ENCODE measurements around the gene TRIP13. TPM values are rescaled to one million over a fixed set of nuclear protein-coding genes. Genes with fewer than 3 reads are reported as not detected.

TRIP13 gene
- polyA plus RNA-seq, 3 donors = 0.24 to 1.2 TPM; not detected in 1

DNA sequence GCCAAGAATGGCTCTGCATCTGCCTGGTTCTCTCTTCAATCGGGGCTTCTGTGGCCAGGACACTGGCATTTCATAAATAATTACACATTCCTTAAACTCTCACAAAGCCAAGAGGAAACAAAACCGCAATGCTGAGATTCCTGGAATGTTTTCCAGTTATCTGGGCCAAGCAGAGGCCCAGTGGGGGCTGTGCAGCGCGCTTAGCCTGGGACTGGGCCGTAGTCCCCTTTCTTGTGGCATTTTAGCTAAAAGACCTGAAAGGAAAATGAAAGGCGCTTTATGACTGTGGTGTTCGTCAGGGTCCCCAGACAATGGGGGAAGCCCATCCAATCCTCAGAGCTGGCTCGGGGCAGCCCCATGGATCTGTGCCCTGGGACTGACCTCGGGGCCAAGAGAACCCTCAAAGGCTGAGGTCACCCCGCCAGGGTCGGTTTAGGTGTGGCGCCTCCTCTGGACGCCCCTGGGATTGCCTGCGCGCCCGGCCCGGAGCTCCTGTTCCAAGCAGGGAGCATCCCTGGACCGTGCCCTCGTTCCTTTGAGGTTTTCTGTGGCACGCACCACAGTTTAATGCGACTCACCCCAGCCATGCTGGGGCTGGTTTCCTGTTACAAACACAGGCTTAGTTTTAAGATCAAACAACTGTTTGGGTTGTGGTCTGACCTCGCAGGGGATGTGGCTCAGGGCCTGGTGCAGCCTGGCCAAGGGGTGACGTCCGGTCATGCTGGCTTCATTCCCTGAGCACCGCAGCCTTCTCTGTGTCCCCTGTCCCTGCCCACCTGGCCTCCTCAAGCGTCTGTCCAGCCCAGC lies 64.5 kb downstream of the TRIP13 start:
- Histone ChIP-seq H3K4me1 (ENCODE audit: control insufficient read depth in 1 of 2, insufficient read depth in 2 of 2, low read length in 2 of 2) (no peaks in the 10 kb centered on the region), H3K4me2 (replicated peaks; ENCODE audit: extremely low read depth, low read length, poor library complexity, severe bottlenecking) (no peak overlapping the region), H3K27ac (ENCODE audit: low read depth in 1 of 2, low read length in 2 of 2) (no peak overlapping the region), H3K36me3 (replicated peaks in 1 of 2; ENCODE audit: control insufficient read depth in 1 of 2, insufficient read depth in 2 of 2, low read length in 2 of 2) (no peaks in the 10 kb centered on the region), H3K9me3 (replicated peaks in 1 of 2; ENCODE audit: control insufficient read depth in 1 of 2, insufficient read depth in 1 of 2, low read length in 2 of 2) (peaks cover 0 to under 1% of the 10 kb centered on the region in 2 donors), H2AFZ (ENCODE audit: insufficient read depth, low read depth, low read length, poor library complexity, severe bottlenecking) (no peak overlapping the region), H3K27me3 (ENCODE audit: control insufficient read depth in 2 of 2, insufficient read depth in 2 of 2, low read length in 2 of 2) (peaks cover 0 to 9% of the 10 kb centered on the region in 2 donors), H4K20me1 (ENCODE audit: insufficient read depth, low read length) (no peaks in the 10 kb centered on the region), H3K79me2 (ENCODE audit: insufficient read depth, low read length) (no peaks in the 10 kb centered on the region), H3K9ac (ENCODE audit: insufficient read depth, low read length, poor library complexity, severe bottlenecking) (no peak overlapping the region), H3K4me3 (replicated peaks in 1 of 3; ENCODE audit: low read depth in 2 of 3, low read length in 3 of 3) (no peak overlapping the region)
- intact Hi-C loops (cut with micrococcal nuclease) = no loop called here
- peaks cover 8 to 25% (median 22%) of the 10 kb centered on the region in 3 donors for H3K27me3 Mint-ChIP-seq (ENCODE audit: low read depth in 3 of 3)
- WGBS (ENCODE audit: insufficient coverage) = 36% methylated on average over 23 of the region's 26 CpGs
- peaks cover 0 to 2% (median 0%) of the 10 kb centered on the region in 7 donors for H3K9me3 Mint-ChIP-seq
- H3K27ac Mint-ChIP-seq = no peak overlapping the region
- DNase-seq = no peak
- no peaks in the 10 kb centered on the region for H3K4me1 Mint-ChIP-seq
- H3K4me3 Mint-ChIP-seq = peak overlapping the region in 1 of 2 donors; percentile 39
- TF ChIP-seq, protein P1, sequence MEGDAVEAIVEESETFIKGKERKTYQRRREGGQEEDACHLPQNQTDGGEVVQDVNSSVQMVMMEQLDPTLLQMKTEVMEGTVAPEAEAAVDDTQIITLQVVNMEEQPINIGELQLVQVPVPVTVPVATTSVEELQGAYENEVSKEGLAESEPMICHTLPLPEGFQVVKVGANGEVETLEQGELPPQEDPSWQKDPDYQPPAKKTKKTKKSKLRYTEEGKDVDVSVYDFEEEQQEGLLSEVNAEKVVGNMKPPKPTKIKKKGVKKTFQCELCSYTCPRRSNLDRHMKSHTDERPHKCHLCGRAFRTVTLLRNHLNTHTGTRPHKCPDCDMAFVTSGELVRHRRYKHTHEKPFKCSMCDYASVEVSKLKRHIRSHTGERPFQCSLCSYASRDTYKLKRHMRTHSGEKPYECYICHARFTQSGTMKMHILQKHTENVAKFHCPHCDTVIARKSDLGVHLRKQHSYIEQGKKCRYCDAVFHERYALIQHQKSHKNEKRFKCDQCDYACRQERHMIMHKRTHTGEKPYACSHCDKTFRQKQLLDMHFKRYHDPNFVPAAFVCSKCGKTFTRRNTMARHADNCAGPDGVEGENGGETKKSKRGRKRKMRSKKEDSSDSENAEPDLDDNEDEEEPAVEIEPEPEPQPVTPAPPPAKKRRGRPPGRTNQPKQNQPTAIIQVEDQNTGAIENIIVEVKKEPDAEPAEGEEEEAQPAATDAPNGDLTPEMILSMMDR (IDR thresholded peaks at IDR 0.05) = no peak
- H3K36me3 Mint-ChIP-seq = no peaks in the 10 kb centered on the region

DNA sequence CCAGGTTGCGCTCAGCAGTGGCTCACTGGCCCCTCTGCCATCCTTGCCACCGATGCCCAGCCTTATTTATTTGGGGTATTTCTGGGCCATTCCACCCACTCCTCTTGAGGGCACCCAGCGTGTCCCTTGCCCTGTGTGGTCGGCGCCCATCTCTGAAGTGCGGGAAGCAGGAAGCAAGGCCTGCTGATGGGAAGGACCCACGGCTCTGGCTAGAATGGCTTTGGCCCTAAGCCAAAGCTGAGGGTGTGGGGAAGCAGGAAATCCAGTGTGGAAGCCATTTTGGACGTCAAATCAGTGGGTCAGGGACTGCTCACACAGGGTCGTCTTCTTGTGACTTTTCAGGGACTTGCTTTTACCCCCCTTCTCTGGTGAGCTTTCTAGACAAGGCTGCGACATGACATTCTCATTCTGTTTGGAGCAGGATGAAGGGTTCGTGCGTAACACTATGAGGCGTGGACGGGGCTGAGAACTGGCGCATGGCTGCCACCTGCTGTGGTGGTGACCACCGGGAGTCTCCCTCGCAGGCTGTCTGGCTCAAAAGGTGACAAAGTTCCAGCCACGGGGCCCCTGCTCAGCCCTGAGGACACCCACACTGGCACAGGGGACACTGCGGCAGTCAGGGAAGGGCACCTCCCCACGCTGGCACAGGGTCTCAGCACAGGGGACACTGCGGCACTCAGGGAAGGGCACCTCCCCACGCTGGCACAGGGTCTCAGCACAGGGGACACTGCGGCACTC lies 65.2 kb downstream of the TRIP13 start:
- no peak overlapping the region for H3K4me2 ChIP-seq (replicated peaks; ENCODE audit: extremely low read depth, low read length, poor library complexity, severe bottlenecking)
- 74% methylated on average over 22 of the region's 23 CpGs for WGBS (ENCODE audit: insufficient coverage)
- H3K27ac ChIP-seq (ENCODE audit: low read depth in 1 of 2, low read length in 2 of 2) = no peak overlapping the region
- no peak overlapping the region for H3K4me3 Mint-ChIP-seq
- no peaks in the 10 kb centered on the region for H3K4me1 ChIP-seq (ENCODE audit: control insufficient read depth in 1 of 2, insufficient read depth in 2 of 2, low read length in 2 of 2)
- H3K27me3 Mint-ChIP-seq (ENCODE audit: low read depth in 3 of 3) = peaks cover 10 to 25% (median 24%) of the 10 kb centered on the region in 3 donors
- H3K36me3 Mint-ChIP-seq = no peaks in the 10 kb centered on the region
- no peaks in the 10 kb centered on the region for H3K9me3 ChIP-seq (replicated peaks in 1 of 2; ENCODE audit: control insufficient read depth in 1 of 2, insufficient read depth in 1 of 2, low read length in 2 of 2)
- intact Hi-C loops (cut with micrococcal nuclease) = no loop called here
- H3K36me3 ChIP-seq (replicated peaks in 1 of 2; ENCODE audit: control insufficient read depth in 1 of 2, insufficient read depth in 2 of 2, low read length in 2 of 2) = no peaks in the 10 kb centered on the region
- H3K9ac ChIP-seq (ENCODE audit: insufficient read depth, low read length, poor library complexity, severe bottlenecking) = no peak overlapping the region
- H2AFZ ChIP-seq (ENCODE audit: insufficient read depth, low read depth, low read length, poor library complexity, severe bottlenecking) = no peak overlapping the region
- H3K27me3 ChIP-seq (ENCODE audit: control insufficient read depth in 2 of 2, insufficient read depth in 2 of 2, low read length in 2 of 2) = peaks cover 0 to 9% of the 10 kb centered on the region in 2 donors
- TF ChIP-seq, protein P1 (IDR thresholded peaks at IDR 0.05) = no peak
- peaks cover 0 to 2% (median 0%) of the 10 kb centered on the region in 7 donors for H3K9me3 Mint-ChIP-seq
- H3K27ac Mint-ChIP-seq = no peak overlapping the region
- H3K4me1 Mint-ChIP-seq = no peaks in the 10 kb centered on the region
- DNase-seq = no peak
- no peaks in the 10 kb centered on the region for H4K20me1 ChIP-seq (ENCODE audit: insufficient read depth, low read length)
- no peak overlapping the region for H3K4me3 ChIP-seq (replicated peaks in 1 of 3; ENCODE audit: low read depth in 2 of 3, low read length in 3 of 3)
- H3K79me2 ChIP-seq (ENCODE audit: insufficient read depth, low read length) = no peaks in the 10 kb centered on the region
